Lower leg skin (tissue), 3 donors: Measurements from ENCODE around the gene DNAH6.

Source experiments
- POLR2A ChIP-seq, 2 donors: fragments of 450-650 bp; IDR thresholded peaks; one replicate each; pipeline ENCODE4 v1.6.1; 2016 to 2017; ENCODE audit warnings: antibody characterized with exemption in 2 of 2, mild to moderate bottlenecking in 1 of 2, moderate library complexity in 1 of 2
- TF ChIP-seq, protein P1 (sequence below), 3 donors: fragments of 450-650 bp; IDR thresholded peaks; one replicate each; pipeline ENCODE4 v1.5.1; 2016; ENCODE audit warnings: antibody characterized with exemption in 3 of 3, mild to moderate bottlenecking in 3 of 3, moderate library complexity in 2 of 3

DNA sequence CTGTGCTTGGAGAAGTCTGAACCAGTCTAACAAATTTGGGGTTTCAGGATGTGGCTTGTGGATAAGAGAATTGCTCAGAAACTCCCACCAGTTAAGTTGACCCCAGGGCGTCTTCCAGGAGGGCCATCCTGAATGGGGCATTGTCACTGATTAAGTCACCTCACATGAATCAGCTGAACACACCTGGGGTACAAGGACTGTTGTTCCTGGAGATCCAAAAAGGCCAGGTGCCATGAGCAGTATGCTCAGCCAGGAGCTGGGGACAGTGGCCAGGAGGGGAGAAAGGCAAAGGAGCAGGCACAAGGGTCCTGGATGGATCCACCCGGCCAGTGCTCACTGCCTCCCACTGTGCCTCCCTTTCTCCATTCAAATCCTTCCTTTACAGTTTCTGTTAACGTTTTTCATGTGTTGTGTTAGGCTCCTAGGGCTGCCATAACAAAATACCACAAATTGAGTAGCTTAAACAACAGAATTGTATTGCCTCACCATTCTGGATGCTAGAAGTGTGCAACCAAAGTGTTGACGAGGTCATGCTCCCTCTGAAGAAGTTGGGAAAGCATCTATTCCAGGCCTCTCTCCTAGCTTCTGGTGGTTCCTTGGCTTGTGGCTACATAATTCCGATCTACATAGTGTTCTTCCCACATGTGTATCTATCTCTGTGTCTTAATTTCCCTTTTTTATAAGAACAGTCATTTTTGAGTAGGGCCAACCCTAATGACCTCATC, 331.2 kb downstream of the DNAH6 start:
- no peak for TF ChIP-seq POLR2A (IDR thresholded peaks at IDR 0.05)
- TF ChIP-seq, protein P1, sequence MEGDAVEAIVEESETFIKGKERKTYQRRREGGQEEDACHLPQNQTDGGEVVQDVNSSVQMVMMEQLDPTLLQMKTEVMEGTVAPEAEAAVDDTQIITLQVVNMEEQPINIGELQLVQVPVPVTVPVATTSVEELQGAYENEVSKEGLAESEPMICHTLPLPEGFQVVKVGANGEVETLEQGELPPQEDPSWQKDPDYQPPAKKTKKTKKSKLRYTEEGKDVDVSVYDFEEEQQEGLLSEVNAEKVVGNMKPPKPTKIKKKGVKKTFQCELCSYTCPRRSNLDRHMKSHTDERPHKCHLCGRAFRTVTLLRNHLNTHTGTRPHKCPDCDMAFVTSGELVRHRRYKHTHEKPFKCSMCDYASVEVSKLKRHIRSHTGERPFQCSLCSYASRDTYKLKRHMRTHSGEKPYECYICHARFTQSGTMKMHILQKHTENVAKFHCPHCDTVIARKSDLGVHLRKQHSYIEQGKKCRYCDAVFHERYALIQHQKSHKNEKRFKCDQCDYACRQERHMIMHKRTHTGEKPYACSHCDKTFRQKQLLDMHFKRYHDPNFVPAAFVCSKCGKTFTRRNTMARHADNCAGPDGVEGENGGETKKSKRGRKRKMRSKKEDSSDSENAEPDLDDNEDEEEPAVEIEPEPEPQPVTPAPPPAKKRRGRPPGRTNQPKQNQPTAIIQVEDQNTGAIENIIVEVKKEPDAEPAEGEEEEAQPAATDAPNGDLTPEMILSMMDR (IDR thresholded peaks at IDR 0.05): no peak
